Uterus (tissue), 2 donors: ENCODE data around the gene LONRF3.

ENCODE experiments used
- CTCF ChIP-seq, 4 experiments: fragments of 200-600 bp in 2 of 4; fragments of 450-650 bp in 2 of 4; sonication (generic) in 2 of 4; IDR thresholded peaks; one replicate each; pipeline ENCODE4 v1.5.1; 2016 to 2019; ENCODE audit warnings: antibody characterized with exemption in 4 of 4, mild to moderate bottlenecking in 2 of 4, moderate library complexity in 1 of 4
- POLR2A ChIP-seq, 2 donors: fragments of 450-650 bp; IDR thresholded peaks; one replicate each; pipeline ENCODE4 v1.6.1; 2016; ENCODE audit warnings: antibody characterized with exemption in 2 of 2, mild to moderate bottlenecking in 1 of 2, moderate library complexity in 1 of 2

GRCh38 chrX:118990512-118991227 lies 16.3 kb downstream of the LONRF3 start:
- TF ChIP-seq CTCF (IDR thresholded peaks at IDR 0.05) (no peak), POLR2A (IDR thresholded peaks at IDR 0.05) (no peak)
